Mesothelial cell of epicardium (in vitro differentiated cells): Measurements from ENCODE around the gene LASP1NB.

ENCODE experiments used
- DNase-seq, 2 experiments: peaks; one replicate each; pipeline ENCODE4 v3.0.0; 2021; ENCODE audit warnings: low spot score in 2 of 2; ENCODE audit not compliant: unreplicated experiment in 2 of 2
- H3K27ac Mint-ChIP-seq: 2 replicates; pipeline ENCODE4 v1.8.0; 2021; ENCODE audit warnings: mixed read lengths
- H3K27me3 Mint-ChIP-seq: 2 replicates; pipeline ENCODE4 v1.8.0; 2021; ENCODE audit warnings: low read depth, mixed read lengths
- H3K36me3 Mint-ChIP-seq: 2 replicates; pipeline ENCODE4 v1.8.0; 2021; ENCODE audit warnings: mixed read lengths
- H3K4me1 Mint-ChIP-seq: 2 replicates; pipeline ENCODE4 v1.8.0; 2021; ENCODE audit warnings: mixed read lengths
- H3K4me3 Mint-ChIP-seq: 2 replicates; pipeline ENCODE4 v1.8.0; 2021; ENCODE audit warnings: mild to moderate bottlenecking, moderate library complexity, mixed read lengths
- H3K9me3 Mint-ChIP-seq: 2 replicates; pipeline ENCODE4 v1.8.0; 2021; ENCODE audit warnings: mixed read lengths
- TF ChIP-seq, protein P1 (sequence below): fragments of 200-600 bp; sonication (generic); IDR thresholded peaks from one replicate; pipeline ENCODE4 v1.5.0; 2021; ENCODE audit warnings: antibody characterized with exemption; ENCODE audit not compliant: unreplicated experiment

The LASP1NB gene

GRCh38 chr17:38905375-38905774, 20.0 kb upstream of the LASP1NB start:
- DNase-seq = no peak
- Mint-ChIP-seq H3K27me3 (no peaks in the 10 kb centered on the region), H3K36me3 (peaks cover 19% of the 10 kb centered on the region), H3K9me3 (no peaks in the 10 kb centered on the region), H3K27ac (no peak overlapping the region), H3K4me3 (no peak overlapping the region), H3K4me1 (peaks cover 8% of the 10 kb centered on the region)
- TF ChIP-seq, protein P1, sequence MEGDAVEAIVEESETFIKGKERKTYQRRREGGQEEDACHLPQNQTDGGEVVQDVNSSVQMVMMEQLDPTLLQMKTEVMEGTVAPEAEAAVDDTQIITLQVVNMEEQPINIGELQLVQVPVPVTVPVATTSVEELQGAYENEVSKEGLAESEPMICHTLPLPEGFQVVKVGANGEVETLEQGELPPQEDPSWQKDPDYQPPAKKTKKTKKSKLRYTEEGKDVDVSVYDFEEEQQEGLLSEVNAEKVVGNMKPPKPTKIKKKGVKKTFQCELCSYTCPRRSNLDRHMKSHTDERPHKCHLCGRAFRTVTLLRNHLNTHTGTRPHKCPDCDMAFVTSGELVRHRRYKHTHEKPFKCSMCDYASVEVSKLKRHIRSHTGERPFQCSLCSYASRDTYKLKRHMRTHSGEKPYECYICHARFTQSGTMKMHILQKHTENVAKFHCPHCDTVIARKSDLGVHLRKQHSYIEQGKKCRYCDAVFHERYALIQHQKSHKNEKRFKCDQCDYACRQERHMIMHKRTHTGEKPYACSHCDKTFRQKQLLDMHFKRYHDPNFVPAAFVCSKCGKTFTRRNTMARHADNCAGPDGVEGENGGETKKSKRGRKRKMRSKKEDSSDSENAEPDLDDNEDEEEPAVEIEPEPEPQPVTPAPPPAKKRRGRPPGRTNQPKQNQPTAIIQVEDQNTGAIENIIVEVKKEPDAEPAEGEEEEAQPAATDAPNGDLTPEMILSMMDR = no peak

DNA sequence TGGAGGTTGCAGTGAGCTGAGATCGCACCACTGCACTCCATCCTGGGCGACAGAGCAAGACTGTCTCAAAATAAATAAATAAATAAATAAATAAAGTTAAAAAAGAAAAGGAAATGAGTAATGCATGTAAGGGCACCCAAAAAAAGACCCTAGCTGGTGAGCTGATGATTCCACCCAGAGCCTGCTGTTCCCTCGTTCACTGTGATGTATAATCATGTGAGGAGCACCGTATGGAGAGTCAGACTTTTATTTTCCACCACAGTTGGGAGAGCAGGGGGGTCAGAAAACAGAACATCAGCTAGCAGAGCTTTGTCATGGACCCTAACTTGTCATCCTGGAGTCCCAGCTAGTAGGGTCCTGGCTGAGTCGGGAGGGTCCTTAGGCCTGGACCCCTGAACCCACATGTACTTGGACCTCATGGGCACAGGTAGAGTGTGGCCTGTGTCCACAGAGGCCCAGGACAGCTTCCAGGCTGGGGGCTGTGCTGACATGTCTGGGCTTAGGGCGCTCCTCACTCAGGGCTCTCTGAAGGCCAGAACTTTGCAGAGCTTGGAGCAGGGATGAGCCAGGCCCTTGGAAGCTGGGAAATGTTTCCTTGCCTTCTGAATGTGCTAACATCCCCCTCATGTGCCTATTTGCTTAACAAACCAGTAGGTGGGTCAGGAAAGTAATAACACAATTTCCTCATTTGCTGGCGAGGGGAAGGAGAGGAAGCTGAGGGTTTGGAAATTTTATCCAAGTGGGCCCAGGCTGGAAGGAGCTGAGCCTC, 18.8 kb upstream of the LASP1NB start:
- H3K36me3 Mint-ChIP-seq = peaks cover 19% of the 10 kb centered on the region
- H3K27ac Mint-ChIP-seq = no peak overlapping the region
- DNase-seq = no peak
- H3K27me3 Mint-ChIP-seq = no peaks in the 10 kb centered on the region
- no peaks in the 10 kb centered on the region for H3K4me1 Mint-ChIP-seq
- no peaks in the 10 kb centered on the region for H3K9me3 Mint-ChIP-seq
- TF ChIP-seq, protein P1 = no peak
- H3K4me3 Mint-ChIP-seq = no peak overlapping the region

DNA sequence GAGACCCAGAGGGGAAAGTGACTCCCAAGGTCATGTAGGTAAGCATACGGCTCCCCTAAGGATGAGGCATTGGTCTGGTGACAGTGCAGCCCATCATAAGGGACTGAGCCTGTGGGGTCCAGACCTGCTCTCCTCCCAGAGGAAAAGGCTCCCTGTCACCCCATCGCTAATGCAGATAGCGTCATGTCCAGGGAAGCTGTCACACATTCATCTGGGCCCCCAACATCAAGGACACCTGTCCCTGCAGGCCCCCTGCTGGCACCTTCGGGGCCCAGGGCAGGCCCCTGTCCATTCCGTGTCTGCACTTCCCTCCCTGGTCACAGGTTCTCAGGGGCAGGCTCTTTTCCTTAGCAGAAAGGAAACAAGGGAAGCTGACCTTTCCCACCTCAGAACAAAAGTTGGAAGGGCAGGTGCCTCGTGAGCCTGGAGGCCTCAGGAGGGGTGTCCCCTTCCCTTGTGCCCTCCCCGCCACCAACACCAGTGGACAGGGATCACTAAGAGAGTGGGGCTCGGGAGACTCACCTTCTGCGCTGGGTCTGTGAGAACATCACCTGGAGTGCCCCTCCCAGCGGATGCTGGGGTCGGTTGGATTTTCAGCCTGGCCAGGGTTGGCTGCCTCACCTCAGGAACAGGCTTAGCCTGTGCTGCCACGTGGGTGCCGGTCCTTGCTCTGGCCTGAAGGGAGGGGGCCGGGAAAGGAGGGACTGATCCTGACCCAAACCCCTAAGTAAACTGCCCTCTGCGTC, 17.3 kb upstream of the LASP1NB start:
- Mint-ChIP-seq H3K36me3 (peaks cover 15% of the 10 kb centered on the region), H3K4me1 (no peaks in the 10 kb centered on the region), H3K27me3 (no peaks in the 10 kb centered on the region), H3K4me3 (no peak overlapping the region), H3K27ac (no peak overlapping the region), H3K9me3 (no peaks in the 10 kb centered on the region)
- DNase-seq = no peak
- TF ChIP-seq, protein P1 = no peak

- H3K4me3 Mint-ChIP-seq = no peak overlapping the region
- peaks cover 12% of the 10 kb centered on the region for H3K36me3 Mint-ChIP-seq
- H3K27me3 Mint-ChIP-seq = no peaks in the 10 kb centered on the region
- no peak overlapping the region for H3K27ac Mint-ChIP-seq
- DNase-seq = no peak
- no peaks in the 10 kb centered on the region for H3K9me3 Mint-ChIP-seq
- TF ChIP-seq, protein P1 = no peak
- H3K4me1 Mint-ChIP-seq = no peaks in the 10 kb centered on the region
These were observed 16.7 kb upstream of the LASP1NB start for GRCh38 chr17:38908676-38909181.

DNA sequence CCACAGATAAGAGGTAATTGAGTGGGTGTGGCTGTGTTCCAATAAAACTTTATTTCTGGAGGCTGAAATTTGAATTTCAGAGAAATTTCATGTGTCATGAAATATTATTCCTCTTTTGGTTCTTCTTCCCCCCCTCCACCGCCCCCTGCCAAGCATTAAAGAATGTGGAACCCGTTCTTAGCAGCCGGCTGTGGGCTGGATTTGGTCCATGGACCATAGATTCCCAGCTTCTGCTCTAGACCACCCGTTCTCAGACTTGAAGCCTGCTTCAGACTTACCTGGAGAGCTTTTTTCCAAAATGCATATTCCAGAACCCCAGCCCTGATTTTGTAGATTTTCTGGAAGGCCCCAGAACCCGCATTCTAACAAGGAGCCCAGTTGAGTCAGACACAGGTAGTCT, 15.1 kb upstream of the LASP1NB start:
- no peaks in the 10 kb centered on the region for H3K9me3 Mint-ChIP-seq
- TF ChIP-seq, protein P1 = no peak
- peaks cover 8% of the 10 kb centered on the region for H3K36me3 Mint-ChIP-seq
- H3K27me3 Mint-ChIP-seq = no peaks in the 10 kb centered on the region
- no peaks in the 10 kb centered on the region for H3K4me1 Mint-ChIP-seq
- no peak for DNase-seq
- no peak overlapping the region for H3K4me3 Mint-ChIP-seq
- no peak overlapping the region for H3K27ac Mint-ChIP-seq
